Karpas-422 (cell line): ENCODE data around the gene FIZ1. TPM values are rescaled to one million over a fixed set of nuclear protein-coding genes. Genes with fewer than 3 reads are reported as not detected.

ENCODE experiments used
- DNase-seq: peaks from one replicate; pipeline ENCODE4 v3.0.0-alpha.2; 2015
- H2AFZ ChIP-seq: fragments of 200-600 bp; sonication (generic); 2 replicates; pipeline ENCODE4 v1.6.1; 2014; ENCODE audit warnings: antibody characterized with exemption, low read length, mixed read lengths
- H3K27ac ChIP-seq: fragments of 200-600 bp; sonication (generic); 2 replicates; pipeline ENCODE4 v1.5.1; 2014; ENCODE audit warnings: mild to moderate bottlenecking, low read length, moderate library complexity
- H3K27me3 ChIP-seq: fragments of 200-600 bp; sonication (generic); 2 replicates; pipeline ENCODE4 v1.6.1; 2014; ENCODE audit warnings: low read length, mixed read lengths
- H3K36me3 ChIP-seq: fragments of 200-600 bp; sonication (generic); 2 replicates; pipeline ENCODE4 v1.6.1; 2014; ENCODE audit warnings: low read length, mixed read lengths; ENCODE audit not compliant: insufficient read depth
- H3K4me1 ChIP-seq: fragments of 200-600 bp; sonication (generic); 2 replicates; pipeline ENCODE4 v1.6.1; 2014; ENCODE audit warnings: mild to moderate bottlenecking, low read length, mixed read lengths
- H3K4me2 ChIP-seq: fragments of 200-600 bp; sonication (generic); 2 replicates; pipeline ENCODE4 v1.6.1; 2014; ENCODE audit warnings: low read length, low read depth, mild to moderate bottlenecking; ENCODE audit not compliant: poor library complexity, severe bottlenecking
- H3K4me3 ChIP-seq: fragments of 200-600 bp; sonication (generic); 2 replicates; pipeline ENCODE4 v1.5.1; 2014; ENCODE audit warnings: mild to moderate bottlenecking, antibody characterized with exemption, low read length, mixed read lengths
- H3K79me2 ChIP-seq: fragments of 200-600 bp; sonication (generic); 2 replicates; pipeline ENCODE4 v1.6.1; 2014; ENCODE audit warnings: mild to moderate bottlenecking, low read length, mixed read lengths
- H3K9ac ChIP-seq: fragments of 200-600 bp; sonication (generic); 2 replicates; pipeline ENCODE4 v1.6.0; 2014; ENCODE audit warnings: low read length
- H3K9me2 ChIP-seq: fragments of 200-600 bp; sonication (generic), shearing (Covaris generic); replicated peaks from 2 replicates; pipeline ENCODE4 v1.6.0; 2014; ENCODE audit warnings: mild to moderate bottlenecking, low read length, moderate library complexity; ENCODE audit not compliant: insufficient read depth
- H3K9me3 ChIP-seq: fragments of 300-700, 200-600 bp; sonication (generic); 2 replicates; pipeline ENCODE4 v1.6.1; 2014; ENCODE audit warnings: low read length, mixed read lengths
- H4K20me1 ChIP-seq: fragments of 200-600 bp; sonication (generic); 2 replicates; pipeline ENCODE4 v1.6.1; 2014; ENCODE audit warnings: mild to moderate bottlenecking, antibody characterized with exemption, low read length, low read depth; ENCODE audit not compliant: insufficient read depth
- total RNA-seq: library from RNA; depleted of rRNA; stranded (reverse); fragments of >200 nt; shearing (Covaris generic); gene quantifications from 2 replicates; pipeline ENCODE4 v1.2.3, GENCODE V29; 2014; ENCODE audit warnings: low replicate concordance

Gene FIZ1
- total RNA-seq, 1 experiment from 2014 or later: 6.4 TPM

- Histone ChIP-seq H3K27me3 (no peaks in the 10 kb centered on the region), H3K36me3 (peaks cover 17% of the 10 kb centered on the region), H3K9me3 (no peaks in the 10 kb centered on the region), H3K4me2 (no peak overlapping the region), H3K4me1 (peaks cover 7% of the 10 kb centered on the region; the same call in 1 of the 2 replicates), H2AFZ (no peak overlapping the region), H3K9me2 (no peaks in the 10 kb centered on the region), H3K9ac (no peak overlapping the region), H3K27ac (no peak overlapping the region), H4K20me1 (peaks cover 18% of the 10 kb centered on the region), H3K4me3 (no peak overlapping the region), H3K79me2 (peaks cover 46% of the 10 kb centered on the region)
- DNase-seq: no peak
These were observed 14.1 kb upstream of the FIZ1 start for GRCh38 chr19:55613396-55613795.

GRCh38 chr19:55611983-55612645, 12.8 kb upstream of the FIZ1 start:
- H3K79me2 ChIP-seq: peaks cover 58% of the 10 kb centered on the region
- DNase-seq: no peak
- peaks cover 18% of the 10 kb centered on the region for H3K36me3 ChIP-seq
- H3K4me1 ChIP-seq: peaks cover 8% of the 10 kb centered on the region
- no peak overlapping the region for H3K4me3 ChIP-seq
- peaks cover 18% of the 10 kb centered on the region for H4K20me1 ChIP-seq
- no peaks in the 10 kb centered on the region for H3K9me3 ChIP-seq
- H3K27me3 ChIP-seq: no peaks in the 10 kb centered on the region
- no peak overlapping the region for H3K4me2 ChIP-seq
- H3K9ac ChIP-seq: no peak overlapping the region
- H2AFZ ChIP-seq: no peak overlapping the region
- H3K9me2 ChIP-seq: no peaks in the 10 kb centered on the region
- H3K27ac ChIP-seq: no peak overlapping the region

- Histone ChIP-seq H3K27me3 (no peaks in the 10 kb centered on the region), H3K9me2 (no peaks in the 10 kb centered on the region), H3K36me3 (peaks cover 24% of the 10 kb centered on the region), H3K4me2 (no peak overlapping the region), H2AFZ (no peak overlapping the region), H3K9ac (no peak overlapping the region), H3K27ac (no peak overlapping the region), H3K79me2 (peaks cover 64% of the 10 kb centered on the region), H3K9me3 (no peaks in the 10 kb centered on the region), H3K4me3 (no peak overlapping the region), H4K20me1 (peaks cover 18% of the 10 kb centered on the region), H3K4me1 (peaks cover 15% of the 10 kb centered on the region)
- no peak for DNase-seq
These were observed 12.1 kb upstream of the FIZ1 start for GRCh38 chr19:55611300-55611982.

GRCh38 chr19:55609326-55609725, 10.0 kb upstream of the FIZ1 start:
- DNase-seq: no peak
- no peak overlapping the region for H2AFZ ChIP-seq
- no peak overlapping the region for H3K4me3 ChIP-seq
- peaks cover 18% of the 10 kb centered on the region for H4K20me1 ChIP-seq
- peaks cover 24% of the 10 kb centered on the region for H3K36me3 ChIP-seq
- peaks cover 25% of the 10 kb centered on the region for H3K4me1 ChIP-seq
- H3K27ac ChIP-seq: no peak overlapping the region
- H3K79me2 ChIP-seq: peaks cover 73% of the 10 kb centered on the region
- H3K9me3 ChIP-seq: no peaks in the 10 kb centered on the region
- no peak overlapping the region for H3K4me2 ChIP-seq
- H3K9ac ChIP-seq: no peak overlapping the region
- no peaks in the 10 kb centered on the region for H3K27me3 ChIP-seq
- H3K9me2 ChIP-seq: no peaks in the 10 kb centered on the region

- Histone ChIP-seq H3K9ac (peak overlapping the region; percentile 89), H3K79me2 (peaks cover 60% of the 10 kb centered on the region), H3K36me3 (peaks cover 24% of the 10 kb centered on the region), H3K27me3 (no peaks in the 10 kb centered on the region), H3K9me3 (no peaks in the 10 kb centered on the region), H2AFZ (no peak overlapping the region), H3K4me2 (peak overlapping the region; percentile 75), H4K20me1 (peaks cover 13% of the 10 kb centered on the region), H3K27ac (no peak overlapping the region), H3K9me2 (no peaks in the 10 kb centered on the region), H3K4me3 (peak overlapping the region; percentile 75), H3K4me1 (peaks cover 25% of the 10 kb centered on the region)
- no peak for DNase-seq
These were observed 7.5 kb upstream of the FIZ1 start for GRCh38 chr19:55606817-55607216.

- Histone ChIP-seq H3K9me3 (no peaks in the 10 kb centered on the region), H3K4me2 (peak overlapping the region; percentile 75), H2AFZ (no peak overlapping the region), H3K4me3 (peak overlapping the region; percentile 75), H3K9ac (peak overlapping the region; percentile 89), H3K27me3 (no peaks in the 10 kb centered on the region), H3K27ac (peak overlapping the region; percentile 87; the same call in 1 of the 2 replicates), H3K4me1 (peaks cover 21% of the 10 kb centered on the region), H4K20me1 (peaks cover 13% of the 10 kb centered on the region), H3K9me2 (no peaks in the 10 kb centered on the region), H3K79me2 (peaks cover 56% of the 10 kb centered on the region), H3K36me3 (peaks cover 24% of the 10 kb centered on the region)
- no peak for DNase-seq
These were observed 7.1 kb upstream of the FIZ1 start for GRCh38 chr19:55606471-55606787.

- Histone ChIP-seq H3K4me2 (peak within 1 kb of the TSS; percentile 75), H4K20me1 (peaks cover 11% of the 10 kb centered on the region), H3K36me3 (peaks cover 24% of the 10 kb centered on the region), H3K9ac (peak within 1 kb of the TSS; percentile 89), H3K9me3 (no peaks in the 10 kb centered on the region), H3K79me2 (peaks cover 50% of the 10 kb centered on the region), H3K4me1 (peaks cover 23% of the 10 kb centered on the region), H2AFZ (peak within 1 kb of the TSS; percentile 30; the same call in 1 of the 2 replicates), H3K9me2 (no peaks in the 10 kb centered on the region), H3K27ac (peak within 1 kb of the TSS; percentile 87), H3K4me3 (peak within 1 kb of the TSS; percentile 75), H3K27me3 (no peaks in the 10 kb centered on the region)
- peak; percentile 92 for DNase-seq
These were observed 6.5 kb upstream of the FIZ1 start, which contains the start of gene ZNF865 for GRCh38 chr19:55605637-55606470. Gene ZNF865, plus strand, starts transcription at chr19:55605647. Its CDS starts 7,972 bp downstream, at chr19:55613619.

- Histone ChIP-seq H4K20me1 (peaks cover 6% of the 10 kb centered on the region), H3K4me3 (peak overlapping the region; percentile 75), H3K9ac (peak overlapping the region; percentile 89), H3K36me3 (peaks cover 24% of the 10 kb centered on the region), H3K4me1 (peaks cover 28% of the 10 kb centered on the region), H3K27me3 (no peaks in the 10 kb centered on the region), H3K27ac (peak overlapping the region; percentile 87), H3K4me2 (peak overlapping the region; percentile 75), H2AFZ (no peak overlapping the region), H3K9me2 (no peaks in the 10 kb centered on the region), H3K79me2 (peaks cover 44% of the 10 kb centered on the region), H3K9me3 (no peaks in the 10 kb centered on the region)
- DNase-seq: peak; percentile 100
These were observed 5.9 kb upstream of the FIZ1 start for GRCh38 chr19:55605207-55605636.
